Astrocyte (in vitro differentiated cells and primary cell): ENCODE results near the gene SFXN3. TPM values are rescaled to one million over a fixed set of nuclear protein-coding genes. Genes with fewer than 3 reads are reported as not detected.

Source experiments
- DNase-seq: peaks from one replicate; pipeline ENCODE4 v3.0.0-alpha.2; 2010; ENCODE audit warnings: low read depth
- FAIRE-seq: peaks from 2 replicates; lab custom pipeline; 2011; peaks lifted over from hg19 to GRCh38; lab: Jason Lieb, UNC
- H2AFZ ChIP-seq: 2 replicates; pipeline ENCODE4 v1.6.0; 2012; ENCODE audit warnings: low read depth, low read length, inconsistent platforms
- H3K27ac ChIP-seq: 2 replicates; pipeline ENCODE4 v1.5.1; 2011; ENCODE audit warnings: low read depth, low read length, inconsistent platforms
- H3K27me3 ChIP-seq: 2 replicates; pipeline ENCODE4 v1.6.0; 2011; ENCODE audit warnings: low read length, inconsistent platforms; ENCODE audit not compliant: insufficient read depth
- H3K36me3 ChIP-seq: 2 replicates; pipeline ENCODE4 v1.5.1; 2011; ENCODE audit warnings: low read length, inconsistent platforms; ENCODE audit not compliant: insufficient read depth
- H3K4me1 ChIP-seq: 2 replicates; pipeline ENCODE4 v1.5.1; 2011; ENCODE audit warnings: low read length, inconsistent platforms; ENCODE audit not compliant: insufficient read depth
- H3K4me2 ChIP-seq: 2 replicates; pipeline ENCODE4 v1.6.0; 2012; ENCODE audit warnings: low read length, inconsistent platforms
- H3K4me3 ChIP-seq: 2 replicates; pipeline ENCODE4 v1.5.1; 2011; ENCODE audit warnings: low read depth, mild to moderate bottlenecking, low read length, inconsistent platforms; ENCODE audit not compliant: insufficient read depth
- H3K79me2 ChIP-seq: 2 replicates; pipeline ENCODE4 v1.6.0; 2012; ENCODE audit warnings: mild to moderate bottlenecking, low read length, inconsistent platforms; ENCODE audit not compliant: insufficient read depth
- H3K9ac ChIP-seq: 2 replicates; pipeline ENCODE4 v1.6.0; 2012; ENCODE audit warnings: mild to moderate bottlenecking, low read length, inconsistent platforms
- H3K9me3 ChIP-seq: 2 replicates; pipeline ENCODE4 v1.5.1; 2012; ENCODE audit warnings: low read depth, mild to moderate bottlenecking, low read length, inconsistent platforms; ENCODE audit not compliant: insufficient read depth
- H4K20me1 ChIP-seq: 2 replicates; pipeline ENCODE4 v1.6.0; 2012; ENCODE audit warnings: low read length, inconsistent platforms; ENCODE audit not compliant: insufficient read depth
- H3K27ac Mint-ChIP-seq: one replicate; pipeline ENCODE4 v1.8.0; 2021; ENCODE audit warnings: mild to moderate bottlenecking, mixed read lengths; ENCODE audit not compliant: unreplicated experiment
- H3K27me3 Mint-ChIP-seq: one replicate; pipeline ENCODE4 v1.8.0; 2021; ENCODE audit warnings: low read depth, mixed read lengths; ENCODE audit not compliant: unreplicated experiment
- H3K36me3 Mint-ChIP-seq: one replicate; pipeline ENCODE4 v1.8.0; 2021; ENCODE audit warnings: low read depth, mixed read lengths; ENCODE audit not compliant: unreplicated experiment
- H3K4me1 Mint-ChIP-seq: one replicate; pipeline ENCODE4 v1.8.0; 2021; ENCODE audit warnings: low read depth, mixed read lengths; ENCODE audit not compliant: unreplicated experiment
- H3K4me3 Mint-ChIP-seq: one replicate; pipeline ENCODE4 v1.8.0; 2021; ENCODE audit warnings: mild to moderate bottlenecking, moderate library complexity, mixed read lengths; ENCODE audit not compliant: unreplicated experiment
- H3K9me3 Mint-ChIP-seq: one replicate; pipeline ENCODE4 v1.8.0; 2021; ENCODE audit warnings: mild to moderate bottlenecking, mixed read lengths; ENCODE audit not compliant: unreplicated experiment
- CTCF ChIP-seq: IDR thresholded peaks from 2 replicates; pipeline ENCODE4 v1.5.1; 2011; ENCODE audit warnings: low read depth, mild to moderate bottlenecking, inconsistent platforms, low read length, moderate library complexity; ENCODE audit not compliant: insufficient read depth
- EZH2 ChIP-seq: IDR thresholded peaks from 2 replicates; pipeline ENCODE4 v1.6.1; 2012; ENCODE audit warnings: mild to moderate bottlenecking, low read length, inconsistent platforms; ENCODE audit not compliant: insufficient read depth
- total RNA-seq: library from RNA; stranded (reverse); gene quantifications from 2 replicates; pipeline ENCODE4 v1.2.1, GENCODE V29; 2021

The SFXN3 gene
- total RNA-seq, 1 donor from 2014 or later = 68.3 TPM

- Histone ChIP-seq H4K20me1 (peaks cover 26% of the 10 kb centered on the region), H2AFZ (peak overlapping the region; percentile 92), H3K4me3 (peak overlapping the region; percentile 72), H3K9me3 (no peaks in the 10 kb centered on the region), H3K4me2 (peak overlapping the region; percentile 90), H3K27ac (peak overlapping the region; percentile 91), H3K9ac (peak overlapping the region; percentile 90), H3K36me3 (peaks cover 16% of the 10 kb centered on the region), H3K79me2 (no peaks in the 10 kb centered on the region), H3K4me1 (peaks cover 33% of the 10 kb centered on the region), H3K27me3 (peaks cover 2% of the 10 kb centered on the region)
- FAIRE-seq (no peak), DNase-seq (no peak)
- peaks cover 11% of the 10 kb centered on the region for H3K36me3 Mint-ChIP-seq
- TF ChIP-seq CTCF (no peak), EZH2 (no peak)
- peak overlapping the region; percentile 87 for H3K4me3 Mint-ChIP-seq
- H3K27me3 Mint-ChIP-seq = peaks cover 24% of the 10 kb centered on the region
- H3K9me3 Mint-ChIP-seq = no peaks in the 10 kb centered on the region
- H3K4me1 Mint-ChIP-seq = peaks cover 16% of the 10 kb centered on the region
- H3K27ac Mint-ChIP-seq = peak overlapping the region; percentile 99
Observed at GRCh38 chr10:101043363-101043707, 12.3 kb downstream of the SFXN3 start.

- peaks cover 16% of the 10 kb centered on the region for H3K4me1 Mint-ChIP-seq
- peaks cover 9% of the 10 kb centered on the region for H3K27me3 ChIP-seq
Observed at GRCh38 chr10:101044117-101044516, 13.1 kb downstream of the SFXN3 start.

More at GRCh38 chr10:101044117-101044516, 13.1 kb downstream of the SFXN3 start:
- Histone ChIP-seq H3K9me3 (no peaks in the 10 kb centered on the region), H3K4me1 (peaks cover 36% of the 10 kb centered on the region), H3K9ac (no peak overlapping the region), H4K20me1 (peaks cover 20% of the 10 kb centered on the region), H3K79me2 (no peaks in the 10 kb centered on the region), H3K4me3 (no peak overlapping the region), H3K27ac (no peak overlapping the region), H2AFZ (no peak overlapping the region), H3K36me3 (peaks cover 8% of the 10 kb centered on the region), H3K4me2 (no peak overlapping the region)
- peaks cover 5% of the 10 kb centered on the region for H3K36me3 Mint-ChIP-seq
- H3K27ac Mint-ChIP-seq = no peak overlapping the region
- DNase-seq (no peak), FAIRE-seq (no peak)
- H3K27me3 Mint-ChIP-seq = peaks cover 32% of the 10 kb centered on the region
- H3K9me3 Mint-ChIP-seq = peaks cover 4% of the 10 kb centered on the region
- no peak overlapping the region for H3K4me3 Mint-ChIP-seq
- TF ChIP-seq CTCF = no peak
- TF ChIP-seq EZH2 = no peak
